K562 (cell line): ENCODE results near the gene ABCC1. TPM values are rescaled to one million over a fixed set of nuclear protein-coding genes. Genes with fewer than 3 reads are reported as not detected.

Source experiments
- CBX3 ChIP-seq, 2 experiments: IDR thresholded peaks; 1 replicate in 1 of 2; 2 replicates in 1 of 2; pipeline ENCODE4 v1.6.1; 2012; ENCODE audit warnings: inconsistent platforms in 2 of 2, low read length in 2 of 2, borderline replicate concordance in 1 of 2, control low read depth in 1 of 2
- ELF1 ChIP-seq: fragments of 200-800 bp; sonication (Bioruptor generic); IDR thresholded peaks from 2 replicates; pipeline ENCODE4 v1.6.1; 2016; ENCODE audit warnings: missing genetic modification characterization, missing compliant biosample characterization
- ETV6 ChIP-seq, 3 experiments: fragments of 150-350 bp in 1 of 3; sonication (generic) in 1 of 3; formaldehyde crosslinking in 1 of 3; IDR thresholded peaks; 2 replicates each; pipeline versions ENCODE4 v1.6.1 to v1.8.0; 2014 to 2022; ENCODE audit warnings: borderline replicate concordance in 2 of 3, low read depth in 2 of 3, antibody characterized with exemption in 1 of 3, low read length in 1 of 3, mild to moderate bottlenecking in 1 of 3, missing genetic modification reagents in 1 of 3
- GATA2 ChIP-seq: sonication (generic); formaldehyde crosslinking; IDR thresholded peaks from 2 replicates; pipeline ENCODE4 v1.4.0; 2020; ENCODE audit warnings: mild to moderate bottlenecking, missing genetic modification reagents
- ILK ChIP-seq: fragments of 450-650 bp; IDR thresholded peaks from 2 replicates; pipeline ENCODE4 v1.6.1; 2016; ENCODE audit warnings: missing genetic modification characterization, low read depth, mild to moderate bottlenecking, missing compliant biosample characterization, moderate library complexity, borderline replicate concordance
- KAT8 ChIP-seq: fragments of 450-650 bp; IDR thresholded peaks from 2 replicates; pipeline ENCODE4 v1.6.1; 2016; ENCODE audit warnings: low read depth, mild to moderate bottlenecking
- POLR2AphosphoS5 ChIP-seq: IDR thresholded peaks from 2 replicates; pipeline ENCODE4 v1.6.1; 2011; ENCODE audit warnings: mild to moderate bottlenecking, low read depth, low read length, moderate library complexity; ENCODE audit not compliant: control insufficient read depth, insufficient read depth
- RFX5 ChIP-seq: IDR thresholded peaks from 2 replicates; pipeline ENCODE4 v1.6.1; 2011; ENCODE audit warnings: low read depth, mild to moderate bottlenecking, improper control_type of control experiment, low read length
- RNF2 ChIP-seq: sonication (generic); IDR thresholded peaks from 2 replicates; pipeline ENCODE4 v1.6.1; 2016
- SMARCA5 ChIP-seq: fragments of 450-650 bp; IDR thresholded peaks from 2 replicates; pipeline ENCODE4 v1.6.1; 2016
- SOX6 ChIP-seq: fragments of 450-650 bp; IDR thresholded peaks from 2 replicates; pipeline ENCODE4 v1.6.1; 2014; ENCODE audit warnings: mild to moderate bottlenecking
- SRSF9 ChIP-seq: fragments of 200-400 bp; formaldehyde crosslinking; IDR thresholded peaks from 2 replicates; pipeline ENCODE4 v1.6.1; 2017; ENCODE audit warnings: low read depth, low read length, borderline replicate concordance
- TCF7L2 ChIP-seq: fragments of 150-350 bp; IDR thresholded peaks from 2 replicates; pipeline ENCODE4 v1.6.1; 2016; ENCODE audit warnings: low read depth, mild to moderate bottlenecking, low read length, moderate library complexity
- TEAD2 ChIP-seq: fragments of 450-650 bp; IDR thresholded peaks from 2 replicates; pipeline ENCODE4 v1.6.1; 2016; ENCODE audit warnings: missing genetic modification characterization, control low read depth, missing compliant biosample characterization
- ZNF224 ChIP-seq: sonication (generic); formaldehyde crosslinking; IDR thresholded peaks from 2 replicates; pipeline ENCODE4 v1.8.0; 2022; ENCODE audit warnings: mild to moderate bottlenecking, missing genetic modification reagents
- ZNF444 ChIP-seq: fragments of 250-450 bp; sonication (Bioruptor Pico); IDR thresholded peaks from 2 replicates; pipeline ENCODE4 v1.4.0; 2020; ENCODE audit warnings: mild to moderate bottlenecking, moderate library complexity
- ZNF696 ChIP-seq: fragments of 250-450 bp; sonication (Bioruptor Pico); conservative IDR thresholded peaks from 2 replicates; pipeline ENCODE4 v1.4.0; 2020; ENCODE audit warnings: mild to moderate bottlenecking, moderate library complexity
- ZNF699 ChIP-seq: fragments of 250-450 bp; sonication (Bioruptor Pico); IDR thresholded peaks from 2 replicates; pipeline ENCODE4 v1.8.0; 2021; ENCODE audit warnings: mild to moderate bottlenecking, moderate library complexity; ENCODE audit not compliant: insufficient replicate concordance
- polyA plus RNA-seq, 8 experiments: library from polyadenylated mRNA; depleted of rRNA in 4 of 8; stranded (reverse) in 5 of 8; unstranded in 3 of 8; fragments of >200 nt; fragmentation: Nextera tagmentation in 2 of 8; fragmentation: Illumina TruSeq in 1 of 8; extraction: Ambion mirVana in 2 of 8; extraction: Trizol in 1 of 8; gene quantifications; 2 replicates each; pipeline versions ENCODE4 v1.2.1 to v1.2.3, GENCODE V29; 2011 to 2014; ENCODE audit warnings: inconsistent platforms in 1 of 8, missing spikeins in 1 of 8
- total RNA-seq, 7 experiments: library from RNA; depleted of rRNA in 6 of 7; stranded (reverse); fragments of >200 nt in 6 of 7; fragmentation: Illumina TruSeq in 2 of 7; extraction: Trizol in 2 of 7; gene quantifications; 2 replicates each; pipeline versions ENCODE4 v1.2.1 to v1.2.3, GENCODE V29; 2011 to 2021; ENCODE audit warnings: low replicate concordance in 1 of 7
- TF ChIP-seq, protein P1 (sequence below), 2 experiments: fragments of 250-450 bp in 1 of 2; fragments of 450-650 bp in 1 of 2; sonication (Bioruptor Pico) in 1 of 2; IDR thresholded peaks; 2 replicates each; pipeline versions ENCODE4 v1.6.1 to v1.8.0; 2016 to 2021; ENCODE audit warnings: mild to moderate bottlenecking in 2 of 2, moderate library complexity in 2 of 2, missing compliant biosample characterization in 1 of 2, missing genetic modification characterization in 1 of 2
- TF ChIP-seq, protein P2 (sequence below): fragments of 250-450 bp; sonication (Bioruptor Pico); IDR thresholded peaks from 2 replicates; pipeline ENCODE4 v1.8.0; 2021; ENCODE audit warnings: moderate library complexity, mild to moderate bottlenecking, inconsistent platforms
- TF ChIP-seq, protein P3 (sequence below): sonication (generic); formaldehyde crosslinking; IDR thresholded peaks from 2 replicates; pipeline ENCODE4 v1.8.0; 2022; ENCODE audit warnings: mild to moderate bottlenecking, missing genetic modification reagents
- TF ChIP-seq, protein P4 (sequence below): sonication (generic); formaldehyde crosslinking; IDR thresholded peaks from 2 replicates; pipeline ENCODE4 v1.8.0; 2022; ENCODE audit warnings: mild to moderate bottlenecking, missing genetic modification reagents

Gene ABCC1
- total and polyA plus RNA-seq, 9 of the 15 experiments (the other 6 are each of a cell fraction or from before 2014, with no cell fraction given) = 3.9 to 41.6 (median 10.0) TPM

DNA sequence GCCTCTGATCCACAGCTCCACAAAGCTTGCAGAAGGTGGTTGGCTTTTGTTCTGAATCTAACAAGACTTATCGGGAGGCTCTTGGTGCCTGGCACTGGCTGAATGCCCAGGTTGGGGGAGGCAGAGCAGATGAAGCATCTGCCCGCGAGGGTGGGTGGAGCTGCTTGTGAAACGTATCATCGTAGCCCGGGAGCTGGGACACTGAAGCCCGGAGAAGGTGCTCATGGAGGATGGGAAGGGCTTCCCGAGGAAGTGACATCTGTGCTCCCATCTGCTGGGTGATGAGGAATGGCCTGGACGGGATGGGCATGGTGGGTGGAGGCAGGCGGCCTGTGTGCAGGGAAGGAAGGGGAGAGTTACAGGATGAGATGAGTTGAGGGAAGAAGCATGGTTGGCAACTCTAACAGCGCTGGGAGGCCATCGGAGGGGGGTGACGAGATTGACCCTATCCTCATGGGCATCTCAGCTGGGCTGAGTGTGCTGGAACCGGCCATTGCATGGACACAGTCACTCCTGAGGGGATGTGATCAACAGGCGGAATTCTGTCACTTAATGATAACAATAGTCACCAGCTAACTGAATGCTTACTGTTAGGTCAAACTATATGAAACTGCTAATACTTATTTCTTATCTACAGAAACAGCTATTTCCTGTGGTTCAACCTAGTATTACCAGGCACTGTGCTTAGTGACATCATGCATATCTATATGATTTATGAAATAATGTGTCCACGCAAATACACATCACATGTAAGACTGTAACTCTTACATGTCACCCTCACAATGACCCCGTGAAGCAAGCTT lies 171.2 kb downstream of the ABCC1 start (continued):
- TF ChIP-seq ETV6 (IDR thresholded peaks at IDR 0.05; ENCODE audit: borderline replicate concordance in 1 of 2, low read depth in 2 of 2, low read length in 1 of 2) (no peak), ETV6 (CRISPR knock-in tag; IDR thresholded peaks at IDR 0.05; ENCODE audit: borderline replicate concordance) (no peak), RFX5 (no peak), ZNF696 (CRISPR knock-in tag) (no peak), SMARCA5 (no peak), TCF7L2 (no peak), CBX3 (IDR thresholded peaks at IDR 0.05; ENCODE audit: borderline replicate concordance in 1 of 2, low read length in 2 of 2) (no peak), ZNF699 (CRISPR knock-in tag) (no peak), SRSF9 (no peak), GATA2 (CRISPR knock-in tag) (peak; percentile 36; the same call in 1 of the 2 replicates), TEAD2 (tag) (no peak), ZNF444 (CRISPR knock-in tag) (no peak), ZNF224 (no peak), RNF2 (peak; percentile 82; the same call in 1 of the 2 replicates), ELF1 (tag) (no peak), POLR2AphosphoS5 (peak; percentile 40; the same call in 1 of the 2 replicates), ILK (tag) (no peak), SOX6 (peak; percentile 88), KAT8 (no peak)
- TF ChIP-seq, protein P1, sequence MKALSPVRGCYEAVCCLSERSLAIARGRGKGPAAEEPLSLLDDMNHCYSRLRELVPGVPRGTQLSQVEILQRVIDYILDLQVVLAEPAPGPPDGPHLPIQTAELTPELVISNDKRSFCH (CRISPR knock-in tag; IDR thresholded peaks at IDR 0.05) = no peak
- TF ChIP-seq, protein P1 (tag; IDR thresholded peaks at IDR 0.05) = peak; percentile 51; the same call in 1 of the 2 replicates
- TF ChIP-seq, protein P2, sequence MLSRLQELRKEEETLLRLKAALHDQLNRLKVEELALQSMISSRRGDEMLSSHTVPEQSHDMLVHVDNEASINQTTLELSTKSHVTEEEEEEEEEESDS = no peak
- TF ChIP-seq, protein P3, sequence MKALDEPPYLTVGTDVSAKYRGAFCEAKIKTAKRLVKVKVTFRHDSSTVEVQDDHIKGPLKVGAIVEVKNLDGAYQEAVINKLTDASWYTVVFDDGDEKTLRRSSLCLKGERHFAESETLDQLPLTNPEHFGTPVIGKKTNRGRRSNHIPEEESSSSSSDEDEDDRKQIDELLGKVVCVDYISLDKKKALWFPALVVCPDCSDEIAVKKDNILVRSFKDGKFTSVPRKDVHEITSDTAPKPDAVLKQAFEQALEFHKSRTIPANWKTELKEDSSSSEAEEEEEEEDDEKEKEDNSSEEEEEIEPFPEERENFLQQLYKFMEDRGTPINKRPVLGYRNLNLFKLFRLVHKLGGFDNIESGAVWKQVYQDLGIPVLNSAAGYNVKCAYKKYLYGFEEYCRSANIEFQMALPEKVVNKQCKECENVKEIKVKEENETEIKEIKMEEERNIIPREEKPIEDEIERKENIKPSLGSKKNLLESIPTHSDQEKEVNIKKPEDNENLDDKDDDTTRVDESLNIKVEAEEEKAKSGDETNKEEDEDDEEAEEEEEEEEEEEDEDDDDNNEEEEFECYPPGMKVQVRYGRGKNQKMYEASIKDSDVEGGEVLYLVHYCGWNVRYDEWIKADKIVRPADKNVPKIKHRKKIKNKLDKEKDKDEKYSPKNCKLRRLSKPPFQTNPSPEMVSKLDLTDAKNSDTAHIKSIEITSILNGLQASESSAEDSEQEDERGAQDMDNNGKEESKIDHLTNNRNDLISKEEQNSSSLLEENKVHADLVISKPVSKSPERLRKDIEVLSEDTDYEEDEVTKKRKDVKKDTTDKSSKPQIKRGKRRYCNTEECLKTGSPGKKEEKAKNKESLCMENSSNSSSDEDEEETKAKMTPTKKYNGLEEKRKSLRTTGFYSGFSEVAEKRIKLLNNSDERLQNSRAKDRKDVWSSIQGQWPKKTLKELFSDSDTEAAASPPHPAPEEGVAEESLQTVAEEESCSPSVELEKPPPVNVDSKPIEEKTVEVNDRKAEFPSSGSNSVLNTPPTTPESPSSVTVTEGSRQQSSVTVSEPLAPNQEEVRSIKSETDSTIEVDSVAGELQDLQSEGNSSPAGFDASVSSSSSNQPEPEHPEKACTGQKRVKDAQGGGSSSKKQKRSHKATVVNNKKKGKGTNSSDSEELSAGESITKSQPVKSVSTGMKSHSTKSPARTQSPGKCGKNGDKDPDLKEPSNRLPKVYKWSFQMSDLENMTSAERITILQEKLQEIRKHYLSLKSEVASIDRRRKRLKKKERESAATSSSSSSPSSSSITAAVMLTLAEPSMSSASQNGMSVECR = no peak
- TF ChIP-seq, protein P4, sequence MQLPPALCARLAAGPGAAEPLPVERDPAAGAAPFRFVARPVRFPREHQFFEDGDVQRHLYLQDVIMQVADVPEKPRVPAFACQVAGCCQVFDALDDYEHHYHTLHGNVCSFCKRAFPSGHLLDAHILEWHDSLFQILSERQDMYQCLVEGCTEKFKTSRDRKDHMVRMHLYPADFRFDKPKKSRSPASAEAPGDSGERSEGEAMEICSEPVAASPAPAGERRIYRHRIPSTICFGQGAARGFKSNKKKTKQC (CRISPR knock-in tag) = no peak
